HG03439 (cell line): ENCODE data around the gene NUDCD2.
A peak's percentile ranks its signal among the peaks of the same experiment; 100 is the strongest.

Source experiments
- ATAC-seq: cut with Tn5 transposase; IDR thresholded peaks from one replicate; pipeline ENCODE4 v1.9.1; 2021; ENCODE audit warnings: mild to moderate bottlenecking, moderate library complexity; ENCODE audit not compliant: unreplicated experiment

The NUDCD2 gene

GRCh38 chr5:163459819-163460561 lies at the start of gene NUDCD2:
NUDCD2 (minus strand) TSS chr5:163460102; CDS start chr5:163460050, 52 bp downstream.
- ATAC-seq = peak; percentile 81

- no peak for ATAC-seq
Measured at GRCh38 chr5:163509291-163509951, 49.5 kb upstream of the NUDCD2 start.

GRCh38 chr5:163508753-163509152 lies 48.9 kb upstream of the NUDCD2 start:
- ATAC-seq = no peak

GRCh38 chr5:163506726-163507125 lies 46.8 kb upstream of the NUDCD2 start:
- no peak for ATAC-seq

- peak; percentile 14 for ATAC-seq
Measured at GRCh38 chr5:163506095-163506457, 46.2 kb upstream of the NUDCD2 start.

- ATAC-seq = peak; percentile 90
Measured at GRCh38 chr5:163505368-163506094, 45.6 kb upstream of the NUDCD2 start, which contains the start of gene MAT2B. MAT2B (plus strand) TSS chr5:163505619; CDS start chr5:163505687, 68 bp downstream.

GRCh38 chr5:163505049-163505367 lies 45.1 kb upstream of the NUDCD2 start:
- no peak for ATAC-seq

GRCh38 chr5:163504079-163504931 lies 44.4 kb upstream of the NUDCD2 start:
- ATAC-seq = no peak

GRCh38 chr5:163503106-163504078 lies 43.5 kb upstream of the NUDCD2 start:
- no peak for ATAC-seq

GRCh38 chr5:163502521-163502920 lies 42.6 kb upstream of the NUDCD2 start:
- ATAC-seq = no peak

GRCh38 chr5:163498886-163499285 lies 39.0 kb upstream of the NUDCD2 start:
- no peak for ATAC-seq

- ATAC-seq = no peak
Measured at GRCh38 chr5:163497315-163497714, 37.4 kb upstream of the NUDCD2 start.

- ATAC-seq = no peak
Measured at GRCh38 chr5:163496286-163496685, 36.4 kb upstream of the NUDCD2 start.

GRCh38 chr5:163489745-163490075 lies 29.8 kb upstream of the NUDCD2 start:
- no peak for ATAC-seq

GRCh38 chr5:163489055-163489744 lies 29.3 kb upstream of the NUDCD2 start:
- no peak for ATAC-seq

- no peak for ATAC-seq
Measured at GRCh38 chr5:163478982-163479271, 19.0 kb upstream of the NUDCD2 start.

GRCh38 chr5:163478126-163478981 lies 18.5 kb upstream of the NUDCD2 start:
- ATAC-seq = no peak

- no peak for ATAC-seq
Measured at GRCh38 chr5:163475411-163475810, 15.5 kb upstream of the NUDCD2 start.
